Smooth muscle cell (in vitro differentiated cells): ENCODE measurements around the gene ARHGAP21. TPM values are rescaled to one million over a fixed set of nuclear protein-coding genes. Genes with fewer than 3 reads are reported as not detected.

Experiments used
- DNase-seq: peaks from one replicate; lab custom pipeline; 2025; ENCODE audit not compliant: unreplicated experiment; lab: John Stamatoyannopoulos, UW
- H2AFZ ChIP-seq: fragments of 200-600 bp; sonication (generic); 2 replicates; pipeline ENCODE4 v1.6.0; 2016; ENCODE audit warnings: antibody characterized with exemption, low read depth, mild to moderate bottlenecking
- H3F3A ChIP-seq: fragments of 200-600 bp; sonication (generic); 2 replicates; pipeline ENCODE4 v1.6.0; 2017; ENCODE audit warnings: antibody characterized with exemption, low read depth
- H3K27ac ChIP-seq: fragments of 200-600 bp; sonication (generic); 2 replicates; pipeline ENCODE4 v1.5.1; 2016; ENCODE audit warnings: low read depth, mild to moderate bottlenecking
- H3K27me3 ChIP-seq: fragments of 200-600 bp; sonication (generic); 2 replicates; pipeline ENCODE4 v1.6.1; 2016; ENCODE audit warnings: low read depth, mild to moderate bottlenecking
- H3K36me3 ChIP-seq: fragments of 200-600 bp; sonication (generic); 2 replicates; pipeline ENCODE4 v1.5.1; 2016; ENCODE audit warnings: low read depth
- H3K4me1 ChIP-seq: fragments of 200-600 bp; sonication (generic); 2 replicates; pipeline ENCODE4 v1.5.1; 2016; ENCODE audit warnings: low read depth
- H3K4me2 ChIP-seq: fragments of 200-600 bp; sonication (generic); 2 replicates; pipeline ENCODE4 v1.6.0; 2016; ENCODE audit warnings: mild to moderate bottlenecking
- H3K4me3 ChIP-seq: fragments of 200-600 bp; sonication (generic); 2 replicates; pipeline ENCODE4 v1.5.1; 2016; ENCODE audit warnings: mild to moderate bottlenecking
- H3K79me2 ChIP-seq: fragments of 200-600 bp; sonication (generic); 2 replicates; pipeline ENCODE4 v1.6.0; 2016; ENCODE audit warnings: low read depth, mild to moderate bottlenecking
- H3K9ac ChIP-seq: fragments of 200-600 bp; sonication (generic); 2 replicates; pipeline ENCODE4 v1.6.0; 2016; ENCODE audit warnings: low read depth
- H3K9me3 ChIP-seq: fragments of 200-600 bp; sonication (generic); replicated peaks from 2 replicates; pipeline ENCODE4 v1.5.1; 2016; ENCODE audit warnings: low read depth
- H4K20me1 ChIP-seq: fragments of 200-600 bp; sonication (generic); 2 replicates; pipeline ENCODE4 v1.6.0; 2016; ENCODE audit warnings: low read depth
- WGBS: methylation state at CpG from one replicate; pipeline ENCODE4 v1.1.7; 2016; ENCODE audit warnings: low lambda C conversion rate; 5-methylcytosine and 5-hydroxymethylcytosine counted together
- polyA plus RNA-seq: library from polyadenylated mRNA; unstranded; fragments of >200 nt; fragmentation: Nextera tagmentation; extraction: Ambion mirVana; gene quantifications from 2 replicates; pipeline ENCODE4 v1.2.1, GENCODE V29; 2016
- total RNA-seq: library from RNA; depleted of rRNA; stranded (reverse); fragments of >200 nt; gene quantifications from 2 replicates; pipeline ENCODE4 v1.2.3, GENCODE V29; 2014
- TF ChIP-seq, protein P1 (sequence below): fragments of 200-600 bp; sonication (generic); IDR thresholded peaks from 2 replicates; pipeline ENCODE4 v1.5.1; 2017; ENCODE audit warnings: borderline replicate concordance, mild to moderate bottlenecking, antibody characterized with exemption; ENCODE audit not compliant: insufficient read depth, poor library complexity, severe bottlenecking

Gene ARHGAP21
- total and polyA plus RNA-seq, 2 experiments from 2014 or later: 8.9 to 59.1 TPM

- Histone ChIP-seq H3K9me3 (no peaks in the 10 kb centered on the region), H4K20me1 (peaks cover 63% of the 10 kb centered on the region), H3K27ac (no peak overlapping the region), H3K4me2 (no peak overlapping the region), H3K79me2 (peaks cover 65% of the 10 kb centered on the region), H3K27me3 (no peaks in the 10 kb centered on the region), H3K4me3 (no peak overlapping the region), H3F3A (no peaks in the 10 kb centered on the region), H3K36me3 (peaks cover 3% of the 10 kb centered on the region), H3K4me1 (no peaks in the 10 kb centered on the region), H3K9ac (no peak overlapping the region), H2AFZ (no peak overlapping the region)
- DNase-seq: no peak
- WGBS: 91% methylated on average over 3 of the region's 3 CpGs
- TF ChIP-seq, protein P1, sequence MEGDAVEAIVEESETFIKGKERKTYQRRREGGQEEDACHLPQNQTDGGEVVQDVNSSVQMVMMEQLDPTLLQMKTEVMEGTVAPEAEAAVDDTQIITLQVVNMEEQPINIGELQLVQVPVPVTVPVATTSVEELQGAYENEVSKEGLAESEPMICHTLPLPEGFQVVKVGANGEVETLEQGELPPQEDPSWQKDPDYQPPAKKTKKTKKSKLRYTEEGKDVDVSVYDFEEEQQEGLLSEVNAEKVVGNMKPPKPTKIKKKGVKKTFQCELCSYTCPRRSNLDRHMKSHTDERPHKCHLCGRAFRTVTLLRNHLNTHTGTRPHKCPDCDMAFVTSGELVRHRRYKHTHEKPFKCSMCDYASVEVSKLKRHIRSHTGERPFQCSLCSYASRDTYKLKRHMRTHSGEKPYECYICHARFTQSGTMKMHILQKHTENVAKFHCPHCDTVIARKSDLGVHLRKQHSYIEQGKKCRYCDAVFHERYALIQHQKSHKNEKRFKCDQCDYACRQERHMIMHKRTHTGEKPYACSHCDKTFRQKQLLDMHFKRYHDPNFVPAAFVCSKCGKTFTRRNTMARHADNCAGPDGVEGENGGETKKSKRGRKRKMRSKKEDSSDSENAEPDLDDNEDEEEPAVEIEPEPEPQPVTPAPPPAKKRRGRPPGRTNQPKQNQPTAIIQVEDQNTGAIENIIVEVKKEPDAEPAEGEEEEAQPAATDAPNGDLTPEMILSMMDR: no peak
Observed at GRCh38 chr10:24670964-24671670, 52.6 kb downstream of the ARHGAP21 start.

DNA sequence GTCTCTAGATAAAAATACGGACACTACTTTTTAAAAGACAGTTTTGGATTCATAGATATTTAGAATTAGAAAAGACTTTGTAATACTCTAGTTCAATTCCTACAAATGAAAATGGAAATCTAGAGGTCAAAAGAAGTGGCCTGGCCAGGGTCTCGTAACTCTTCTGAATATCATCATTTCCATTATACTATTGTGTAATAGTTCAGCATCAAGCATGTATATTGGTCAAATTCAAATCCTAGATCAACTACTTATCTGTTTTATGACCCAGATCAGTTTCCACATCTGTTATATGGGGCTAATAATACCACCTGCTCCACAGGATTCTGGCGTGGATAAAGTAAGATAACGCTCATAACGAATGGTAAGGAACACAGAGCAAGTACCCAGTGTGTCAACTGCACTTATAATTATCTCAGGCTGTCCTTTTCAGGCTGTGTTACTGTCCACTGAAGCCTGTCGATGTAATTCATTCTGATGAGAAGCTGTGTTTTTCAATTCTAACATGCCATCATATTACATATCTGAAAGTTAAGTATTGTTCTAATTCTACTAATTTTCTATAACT is 54.3 kb downstream of the ARHGAP21 start:
- H3K36me3 ChIP-seq: peaks cover 3% of the 10 kb centered on the region
- DNase-seq: no peak
- no peak overlapping the region for H2AFZ ChIP-seq
- H3K27ac ChIP-seq: no peak overlapping the region
- no peaks in the 10 kb centered on the region for H3K4me1 ChIP-seq
- no peaks in the 10 kb centered on the region for H3K9me3 ChIP-seq
- peaks cover 48% of the 10 kb centered on the region for H3K79me2 ChIP-seq
- H3K9ac ChIP-seq: no peak overlapping the region
- TF ChIP-seq, protein P1: no peak
- H3K4me3 ChIP-seq: no peak overlapping the region
- 93% methylated on average over 6 of the region's 6 CpGs for WGBS
- peaks cover 46% of the 10 kb centered on the region for H4K20me1 ChIP-seq
- H3K27me3 ChIP-seq: no peaks in the 10 kb centered on the region
- H3F3A ChIP-seq: no peaks in the 10 kb centered on the region
- no peak overlapping the region for H3K4me2 ChIP-seq

DNA sequence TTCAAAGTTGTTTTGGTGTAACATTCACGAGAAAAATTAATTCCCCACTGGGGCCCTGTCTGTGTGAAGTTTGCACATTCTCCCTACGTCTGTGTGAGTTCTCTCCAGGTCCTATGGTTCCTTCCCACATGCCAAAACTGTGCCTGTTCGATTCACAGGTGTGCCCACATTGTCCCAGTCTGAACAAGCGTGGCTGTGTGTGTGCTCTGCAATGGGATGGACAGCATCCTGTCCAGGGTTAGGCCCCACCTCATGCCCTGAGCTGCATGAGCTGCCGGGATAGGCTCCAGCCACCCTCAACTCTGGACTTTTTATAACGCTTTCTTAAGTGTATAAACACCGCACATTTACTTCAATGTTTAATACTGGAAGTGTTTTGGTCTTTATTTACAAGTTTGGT is 55.4 kb downstream of the ARHGAP21 start:
- H3K79me2 ChIP-seq: peaks cover 37% of the 10 kb centered on the region

More for the DNA sequence above, 55.4 kb downstream of the ARHGAP21 start:
- no peak overlapping the region for H3K4me2 ChIP-seq
- peaks cover 34% of the 10 kb centered on the region for H4K20me1 ChIP-seq
- H2AFZ ChIP-seq: no peak overlapping the region
- no peaks in the 10 kb centered on the region for H3F3A ChIP-seq
- no peak overlapping the region for H3K27ac ChIP-seq
- H3K9me3 ChIP-seq: no peaks in the 10 kb centered on the region
- H3K36me3 ChIP-seq: peaks cover 3% of the 10 kb centered on the region
- 98% methylated on average over 7 of the region's 7 CpGs for WGBS
- H3K4me1 ChIP-seq: no peaks in the 10 kb centered on the region
- TF ChIP-seq, protein P1: no peak
- no peaks in the 10 kb centered on the region for H3K27me3 ChIP-seq
- H3K4me3 ChIP-seq: no peak overlapping the region
- no peak overlapping the region for H3K9ac ChIP-seq
- no peak for DNase-seq
